ENCODE results near the gene MFF. TPM values are rescaled to one million over a fixed set of nuclear protein-coding genes. Genes with fewer than 3 reads are reported as not detected.

Gene MFF
- total and polyA plus RNA-seq, 2 donors (not counting 3 experiments of a cell fraction or from before 2014, with no cell fraction given): 36.3 to 65.1 TPM

- no peak overlapping the region for H3K9ac ChIP-seq (replicated peaks; ENCODE audit: extremely low read depth, insufficient read depth, low read length)
- no peaks in the 10 kb centered on the region for H3K79me2 ChIP-seq (ENCODE audit: control insufficient read depth, insufficient read depth, low read length)
- no peak overlapping the region for H2AFZ ChIP-seq (ENCODE audit: low read depth, low read length)
- no peak overlapping the region for H3K27ac ChIP-seq (ENCODE audit: insufficient read depth, low read depth, low read length)
- no peaks in the 10 kb centered on the region for H3K9me3 ChIP-seq (replicated peaks; ENCODE audit: control insufficient read depth, insufficient read depth, low read length)
- FAIRE-seq: no peak
- POLR2A ChIA-PET: no interaction called here
- H3K4me3 ChIP-seq (replicated peaks in 1 of 3; ENCODE audit: insufficient read depth in 1 of 3, low read depth in 1 of 3, low read length in 3 of 3): no peak overlapping the region
- no peak for DNase-seq (ENCODE audit: low read depth, low spot score)
- H3K4me2 ChIP-seq (ENCODE audit: insufficient read depth, low read length): no peak overlapping the region
- TF ChIP-seq POLR2A (IDR thresholded peaks at IDR 0.05; ENCODE audit: low read depth, low read length) (no peak), GATA2 (IDR thresholded peaks at IDR 0.05; ENCODE audit: insufficient read depth, insufficient read length, low read depth, low read length) (no peak), POLR2AphosphoS5 (IDR thresholded peaks at IDR 0.05; ENCODE audit: insufficient read depth, low read depth, low read length) (no peak), MYC (IDR thresholded peaks at IDR 0.05; ENCODE audit: low read depth, low read length) (no peak), FOS (IDR thresholded peaks at IDR 0.05; ENCODE audit: borderline replicate concordance, insufficient read depth, low read length) (no peak), EZH2 (IDR thresholded peaks at IDR 0.05; ENCODE audit: borderline replicate concordance, low read depth, low read length, severe bottlenecking) (no peak), JUN (IDR thresholded peaks at IDR 0.05; ENCODE audit: borderline replicate concordance, insufficient read depth, insufficient read length, low read depth) (no peak)
- TF ChIP-seq, protein P1, sequence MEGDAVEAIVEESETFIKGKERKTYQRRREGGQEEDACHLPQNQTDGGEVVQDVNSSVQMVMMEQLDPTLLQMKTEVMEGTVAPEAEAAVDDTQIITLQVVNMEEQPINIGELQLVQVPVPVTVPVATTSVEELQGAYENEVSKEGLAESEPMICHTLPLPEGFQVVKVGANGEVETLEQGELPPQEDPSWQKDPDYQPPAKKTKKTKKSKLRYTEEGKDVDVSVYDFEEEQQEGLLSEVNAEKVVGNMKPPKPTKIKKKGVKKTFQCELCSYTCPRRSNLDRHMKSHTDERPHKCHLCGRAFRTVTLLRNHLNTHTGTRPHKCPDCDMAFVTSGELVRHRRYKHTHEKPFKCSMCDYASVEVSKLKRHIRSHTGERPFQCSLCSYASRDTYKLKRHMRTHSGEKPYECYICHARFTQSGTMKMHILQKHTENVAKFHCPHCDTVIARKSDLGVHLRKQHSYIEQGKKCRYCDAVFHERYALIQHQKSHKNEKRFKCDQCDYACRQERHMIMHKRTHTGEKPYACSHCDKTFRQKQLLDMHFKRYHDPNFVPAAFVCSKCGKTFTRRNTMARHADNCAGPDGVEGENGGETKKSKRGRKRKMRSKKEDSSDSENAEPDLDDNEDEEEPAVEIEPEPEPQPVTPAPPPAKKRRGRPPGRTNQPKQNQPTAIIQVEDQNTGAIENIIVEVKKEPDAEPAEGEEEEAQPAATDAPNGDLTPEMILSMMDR (IDR thresholded peaks at IDR 0.05; ENCODE audit: extremely low read depth in 1 of 2, insufficient read depth in 1 of 2, low read depth in 1 of 2, low read length in 2 of 2): no peak
- TF ChIP-seq, protein P2, sequence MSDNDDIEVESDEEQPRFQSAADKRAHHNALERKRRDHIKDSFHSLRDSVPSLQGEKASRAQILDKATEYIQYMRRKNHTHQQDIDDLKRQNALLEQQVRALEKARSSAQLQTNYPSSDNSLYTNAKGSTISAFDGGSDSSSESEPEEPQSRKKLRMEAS (IDR thresholded peaks at IDR 0.05; ENCODE audit: insufficient read depth, insufficient read length): no peak
- H3K9me1 ChIP-seq (replicated peaks; ENCODE audit: control insufficient read depth, extremely low read depth, insufficient read depth, low read length): no peaks in the 10 kb centered on the region
- intact Hi-C loops (cut with micrococcal nuclease): no loop called here
- no peaks in the 10 kb centered on the region for H4K20me1 ChIP-seq (replicated peaks; ENCODE audit: control insufficient read depth, extremely low read depth, insufficient read depth, low read length)
- H3K27me3 ChIP-seq (ENCODE audit: control insufficient read depth in 2 of 2, insufficient read depth in 2 of 2, low read length in 2 of 2): no peaks in the 10 kb centered on the region
- CTCF ChIA-PET: interaction anchor here (0.9 to 1.2 kb wide), 3 partner anchors 10 to 469 kb away, joined by 3 to 5 read pairs (median 3); no protein-coding TSS in a partner anchor
- no peaks in the 10 kb centered on the region for H3K4me1 ChIP-seq (ENCODE audit: control insufficient read depth, extremely low read depth, insufficient read depth, low read length)
- no TSS peak for BruUV-seq (replicated peaks)
- dilution Hi-C loops (cut with MboI; ENCODE audit: extremely low pct_ligation_motif_present, low sequenced_read_pairs): no loop called here
- H3K36me3 ChIP-seq (ENCODE audit: control insufficient read depth in 2 of 2, extremely low read depth in 1 of 2, insufficient read depth in 2 of 2, low read length in 2 of 2): no peaks in the 10 kb centered on the region
Observed at GRCh38 chr2:227296671-227297405, 28.2 kb upstream of the MFF start.

All from endothelial cell of umbilical vein (primary cell).